H1 (cell line): Measurements from ENCODE around the gene FGR. TPM values are rescaled to one million over a fixed set of nuclear protein-coding genes. Genes with fewer than 3 reads are reported as not detected.

Experiments used
- CTCF ChIA-PET: fragments of 300-600 bp; sonication (Branson Sonifier 250); formaldehyde crosslinking; loops from one replicate; lab custom pipeline; 2021; ENCODE audit not compliant: partially characterized antibody; lab: Charles Lee
- POLR2A ChIA-PET: fragments of 300-600 bp; sonication (Branson Sonifier 250); formaldehyde crosslinking; loops from one replicate; lab custom pipeline; 2021; ENCODE audit warnings: inconsistent platforms; ENCODE audit not compliant: partially characterized antibody; lab: Charles Lee
- DNase-seq, 2 experiments: peaks; one replicate each; pipeline versions ENCODE4 v3.0.0 to v3.0.0-alpha.2; 2010 to 2022; ENCODE audit warnings: low spot score in 2 of 2, low read depth in 1 of 2, mixed read lengths in 1 of 2
- FAIRE-seq: peaks from 2 replicates; lab custom pipeline; 2011; peaks lifted over from hg19 to GRCh38; lab: Jason Lieb, UNC
- H2AFZ ChIP-seq: 2 replicates; pipeline ENCODE4 v1.8.1; 2012; ENCODE audit warnings: low read length, inconsistent platforms
- H2AK5ac ChIP-seq: 2 replicates; pipeline ENCODE4 v1.6.1; 2013; ENCODE audit warnings: low read depth, low read length
- H2BK120ac ChIP-seq: replicated peaks from 2 replicates; pipeline ENCODE3; 2013; ENCODE audit warnings: low read depth, low read length, inconsistent platforms
- H2BK12ac ChIP-seq: 2 replicates; pipeline ENCODE4 v1.6.1; 2013; ENCODE audit warnings: low read depth, low read length
- H2BK15ac ChIP-seq: 2 replicates; pipeline ENCODE4 v1.6.1; 2013; ENCODE audit warnings: low read length
- H2BK20ac ChIP-seq: 2 replicates; pipeline ENCODE4 v1.6.1; 2013; ENCODE audit warnings: low read length
- H2BK5ac ChIP-seq: 2 replicates; pipeline ENCODE4 v1.6.1; 2013; ENCODE audit warnings: low read depth, low read length
- H3K14ac ChIP-seq: 2 replicates; pipeline ENCODE4 v1.6.1; 2013; ENCODE audit warnings: inconsistent platforms; ENCODE audit not compliant: insufficient read length
- H3K18ac ChIP-seq: 2 replicates; pipeline ENCODE4 v1.6.1; 2013; ENCODE audit warnings: low read length; ENCODE audit errors: extremely low read depth
- H3K23ac ChIP-seq: 2 replicates; pipeline ENCODE4 v1.6.1; 2013; ENCODE audit warnings: inconsistent platforms; ENCODE audit not compliant: insufficient read length
- H3K23me2 ChIP-seq: 2 replicates; pipeline ENCODE4 v1.6.1; 2013; ENCODE audit warnings: low read depth, low read length
- H3K27ac ChIP-seq: 2 replicates; pipeline ENCODE4 v1.6.1; 2011; ENCODE audit warnings: low read depth, low read length, inconsistent platforms
- H3K27me3 ChIP-seq, 4 experiments: replicated peaks in 1 of 4; 1 replicate in 1 of 4; 2 replicates in 3 of 4; pipeline versions ENCODE4 v1.6.1 to v1.8.1; 2011 to 2013; ENCODE audit warnings: low read length in 3 of 4, mild to moderate bottlenecking in 3 of 4, inconsistent platforms in 2 of 4, mixed read lengths in 2 of 4, moderate library complexity in 1 of 4; ENCODE audit not compliant: control insufficient read depth in 3 of 4, insufficient read depth in 3 of 4; ENCODE audit errors: extremely low read depth in 1 of 4
- H3K36me3 ChIP-seq, 4 experiments: 2 replicates each; pipeline versions ENCODE4 v1.6.1 to v1.8.1; 2011 to 2013; ENCODE audit warnings: mild to moderate bottlenecking in 4 of 4, low read length in 3 of 4, moderate library complexity in 2 of 4, control low read depth in 1 of 4, inconsistent platforms in 1 of 4; ENCODE audit not compliant: insufficient read depth in 4 of 4, control insufficient read depth in 2 of 4
- H3K4ac ChIP-seq: replicated peaks from 2 replicates; pipeline ENCODE3; 2013; ENCODE audit warnings: low read length, low read depth, mixed read lengths, inconsistent platforms; ENCODE audit not compliant: insufficient read length
- H3K4me1 ChIP-seq, 4 experiments: replicated peaks in 1 of 4; 1 replicate in 1 of 4; 2 replicates in 3 of 4; pipeline versions ENCODE4 v1.6.1 to v1.8.1; 2011 to 2013; ENCODE audit warnings: low read length in 3 of 4, inconsistent platforms in 2 of 4, mixed read lengths in 1 of 4; ENCODE audit not compliant: insufficient read depth in 4 of 4, control insufficient read depth in 3 of 4
- H3K4me2 ChIP-seq, 2 experiments: 2 replicates each; pipeline versions ENCODE4 v1.6.1 to v1.8.1; 2011 to 2013; ENCODE audit warnings: low read depth in 2 of 2, low read length in 2 of 2, control low read depth in 1 of 2, inconsistent platforms in 1 of 2, mild to moderate bottlenecking in 1 of 2; ENCODE audit not compliant: insufficient read depth in 1 of 2
- H3K4me3 ChIP-seq, 4 experiments: fragments of 200-600, 300-600 bp in 1 of 4; sonication (generic), shearing (Covaris generic), sonication (Bioruptor Twin) in 1 of 4; 2 replicates each; pipeline versions ENCODE4 v1.5.1 to v1.8.1; 2011 to 2016; ENCODE audit warnings: low read length in 4 of 4, low read depth in 3 of 4, control low read depth in 2 of 4, inconsistent platforms in 2 of 4, mild to moderate bottlenecking in 2 of 4, mixed read lengths in 1 of 4, moderate library complexity in 1 of 4; ENCODE audit not compliant: insufficient read depth in 2 of 4; ENCODE audit errors: extremely low read depth in 1 of 4
- H3K56ac ChIP-seq: replicated peaks from 2 replicates; pipeline ENCODE3; 2013; ENCODE audit warnings: low read depth, mild to moderate bottlenecking, mixed read lengths, low read length, inconsistent platforms; ENCODE audit not compliant: insufficient read length
- H3K79me1 ChIP-seq: 2 replicates; pipeline ENCODE4 v1.6.1; 2013; ENCODE audit warnings: low read depth, low read length, control low read depth
- H3K79me2 ChIP-seq, 2 experiments: 2 replicates each; pipeline versions ENCODE4 v1.6.1 to v1.8.1; 2012 to 2013; ENCODE audit warnings: low read length in 2 of 2, mild to moderate bottlenecking in 2 of 2, inconsistent platforms in 1 of 2; ENCODE audit not compliant: insufficient read depth in 2 of 2, control insufficient read depth in 1 of 2
- H3K9ac ChIP-seq, 4 experiments: replicated peaks in 1 of 4; 1 replicate in 1 of 4; 2 replicates in 3 of 4; pipeline versions ENCODE4 v1.6.1 to v1.8.1; 2011 to 2013; ENCODE audit warnings: low read depth in 3 of 4, low read length in 3 of 4, control low read depth in 2 of 4, mild to moderate bottlenecking in 2 of 4, moderate library complexity in 2 of 4, inconsistent platforms in 1 of 4; ENCODE audit errors: extremely low read depth in 1 of 4
- H3K9me3 ChIP-seq, 2 experiments: 2 replicates each; pipeline versions ENCODE4 v1.6.1 to v1.8.1; 2012 to 2013; ENCODE audit warnings: mild to moderate bottlenecking in 2 of 2, moderate library complexity in 2 of 2, control low read depth in 1 of 2, inconsistent platforms in 1 of 2, low read depth in 1 of 2, low read length in 1 of 2, mixed read lengths in 1 of 2; ENCODE audit not compliant: insufficient read depth in 2 of 2
- H4K20me1 ChIP-seq, 2 experiments: replicated peaks in 1 of 2; 2 replicates each; pipeline versions ENCODE3 to v1.8.1; 2011 to 2013; ENCODE audit warnings: inconsistent platforms in 2 of 2, low read length in 2 of 2, mild to moderate bottlenecking in 1 of 2; ENCODE audit not compliant: insufficient read depth in 2 of 2, control insufficient read depth in 1 of 2
- H4K5ac ChIP-seq: 2 replicates; pipeline ENCODE4 v1.6.1; 2013; ENCODE audit warnings: low read length, low read depth, mixed read lengths, inconsistent platforms; ENCODE audit not compliant: insufficient read length
- H4K8ac ChIP-seq: 2 replicates; pipeline ENCODE4 v1.8.0; 2013; ENCODE audit warnings: mild to moderate bottlenecking, moderate library complexity, low read length, inconsistent platforms; ENCODE audit not compliant: insufficient read depth; ENCODE audit errors: extremely low read depth
- H4K91ac ChIP-seq: replicated peaks from 2 replicates; pipeline ENCODE3; 2013; ENCODE audit warnings: low read length, mixed read lengths, inconsistent platforms; ENCODE audit not compliant: insufficient read length
- ASH2L ChIP-seq: fragments of 200-600, 300-600 bp; sonication (generic); IDR thresholded peaks from one replicate; pipeline ENCODE4 v1.7.1; 2017; ENCODE audit warnings: low read length
- EGR1 ChIP-seq: IDR thresholded peaks from 2 replicates; pipeline ENCODE4 v1.6.1; 2011; ENCODE audit warnings: low read depth, low read length, borderline replicate concordance
- SAP30 ChIP-seq: fragments of 300-600 bp; sonication (generic); IDR thresholded peaks from 2 replicates; pipeline ENCODE4 v1.7.1; 2012; ENCODE audit warnings: low read length, moderate library complexity, mild to moderate bottlenecking, inconsistent platforms; ENCODE audit not compliant: insufficient read depth, insufficient replicate concordance
- SP2 ChIP-seq: IDR thresholded peaks from 2 replicates; pipeline ENCODE4 v1.6.1; 2012; ENCODE audit warnings: mild to moderate bottlenecking, low read length, inconsistent platforms
- WGBS, 2 experiments: shearing (Covaris generic) in 1 of 2; methylation state at CpG; one replicate each; pipeline versions ENCODE4 v1.1.6 to v1.1.7; 2013 to 2015; ENCODE audit warnings: low lambda C conversion rate in 2 of 2, mixed read lengths in 2 of 2, inconsistent platforms in 1 of 2, low coverage in 1 of 2, missing lambda C conversion rate in 1 of 2; ENCODE audit not compliant: insufficient replicate concordance in 2 of 2, insufficient coverage in 1 of 2, insufficient read length in 1 of 2; ENCODE audit errors: extremely low coverage in 1 of 2, missing lambda C conversion rate in 1 of 2; 5-methylcytosine and 5-hydroxymethylcytosine counted together
- polyA plus RNA-seq, 7 experiments: library from polyadenylated mRNA; depleted of rRNA in 3 of 7; stranded (reverse) in 5 of 7; unstranded in 2 of 7; fragments of >200 nt in 5 of 7; fragments of 200-250 nt in 2 of 7; gene quantifications; 1 replicate in 5 of 7; 2 replicates in 1 of 7; 4 replicates in 1 of 7; pipeline versions ENCODE4 v1.2.1 to v1.2.3, GENCODE V29; 2011 to 2013; ENCODE audit warnings: missing spikeins in 2 of 7, mixed read lengths in 2 of 7
- total RNA-seq: library from RNA; stranded (reverse); fragmentation: NEBNext Ultra II Directional; extraction: Animal tissue kit (Norgen Biotek cat#: 25700); gene quantifications from 2 replicates; pipeline ENCODE4 v1.2.1, GENCODE V29; 2021

The FGR gene
- total and polyA plus RNA-seq, 2 of the 8 experiments (the other 6 are each of a cell fraction or from before 2014, with no cell fraction given) = 0.22 to 0.95 TPM

- no peak overlapping the region for H2BK120ac ChIP-seq
- no peak overlapping the region for H2AK5ac ChIP-seq
- H3K4me1 ChIP-seq = peaks cover 30 to 55% (median 43%) of the 10 kb centered on the region in 4 experiments
- WGBS, 2 experiments = 57% methylated on average over 12 of the region's 23 CpGs; no CpG with 5 or more reads in 1 of the 2 experiments
- no peak overlapping the region for H2BK15ac ChIP-seq
- H3K9me3 ChIP-seq = no peaks in the 10 kb centered on the region
- no peak overlapping the region for H3K14ac ChIP-seq
- peak overlapping the region; percentile 57 to 82 (median 62) for H3K4me3 ChIP-seq
- H3K36me3 ChIP-seq = no peaks in the 10 kb centered on the region
- no peak for FAIRE-seq
- 0 out of 2 replicates have a peak overlapping the region, but pooled peaks have one; percentile 16 for H2BK5ac ChIP-seq
- H4K20me1 ChIP-seq = peaks cover 13 to 40% of the 10 kb centered on the region in 2 experiments
- peak overlapping the region; percentile 74 to 95 for H3K4me2 ChIP-seq
- H3K27me3 ChIP-seq = no peaks in the 10 kb centered on the region
- no peak overlapping the region for H3K27ac ChIP-seq
- no peak for DNase-seq
- H3K23ac ChIP-seq = no peak overlapping the region
- H3K23me2 ChIP-seq = peaks cover 8% of the 10 kb centered on the region
- no peak overlapping the region for H2AFZ ChIP-seq
- H2BK12ac ChIP-seq = no peak overlapping the region
- H3K56ac ChIP-seq = no peak overlapping the region
- TF ChIP-seq ASH2L (peak; percentile 10), EGR1 (0 out of 2 replicates have a peak, but pooled peaks have one; percentile 14), SAP30 (no peak), SP2 (no peak)
- H3K79me2 ChIP-seq = peaks cover 5 to 57% of the 10 kb centered on the region in 2 experiments; a peak in 3 of 4 replicates
- H2BK20ac ChIP-seq = no peak overlapping the region
- H3K18ac ChIP-seq = no peak overlapping the region
- H3K9ac ChIP-seq = no peak overlapping the region
- H4K91ac ChIP-seq = no peak overlapping the region
- H3K79me1 ChIP-seq = peaks cover 15% of the 10 kb centered on the region
- H4K8ac ChIP-seq = no peak overlapping the region
- H4K5ac ChIP-seq = no peak overlapping the region
- POLR2A ChIA-PET = interaction anchor here (1.0 to 13.5 kb wide), 7 partner anchors 10 to 219 kb away, joined by 3 to 355 read pairs (median 4); partner anchors contain the start of genes CD164L2 and IFI6
- H3K4ac ChIP-seq = no peak overlapping the region
- CTCF ChIA-PET = interaction anchor here (0.9 to 37.8 kb wide), 19 partner anchors 10 to 304 kb away, joined by 3 to 1807 read pairs (median 4); partner anchors contain the start of gene IFI6
Measured at GRCh38 chr1:27601771-27602461, 33.1 kb downstream of the FGR start.
